Measurements from ENCODE around the gene PANK4.

Gene PANK4

GRCh38 chr1:2512862-2513421, 13.5 kb downstream of the PANK4 start:
- DNase-seq (ENCODE audit: low read depth in 2 of 2): no peak

GRCh38 chr1:2510366-2511155, 15.8 kb downstream of the PANK4 start:
- DNase-seq (ENCODE audit: low read depth in 2 of 2): no peak

DNA sequence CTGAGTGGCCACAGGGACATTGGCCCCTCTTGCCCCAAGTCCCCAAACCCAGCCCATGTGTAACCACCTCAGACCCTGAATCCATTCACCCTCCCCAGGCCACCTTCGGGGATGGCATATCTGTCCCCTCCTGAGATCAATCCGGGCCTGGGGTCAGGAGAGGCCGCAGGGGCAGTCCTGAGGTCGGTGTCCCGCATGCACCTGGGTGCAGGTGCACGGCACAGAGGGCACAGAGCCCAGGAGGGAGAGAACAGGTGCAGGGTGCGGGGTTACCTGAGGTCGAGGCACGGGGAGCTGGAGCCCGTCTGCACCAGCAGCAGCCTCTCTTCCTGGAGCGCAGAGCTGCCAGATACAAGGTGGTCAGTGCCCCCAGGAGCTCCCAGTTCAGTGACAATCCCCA, 16.8 kb downstream of the PANK4 start:
- no peak for DNase-seq (ENCODE audit: low read depth in 2 of 2)

GRCh38 chr1:2508751-2509150, 17.6 kb downstream of the PANK4 start:
- no peak for DNase-seq (ENCODE audit: low read depth in 2 of 2)

GRCh38 chr1:2508180-2508579, 18.2 kb downstream of the PANK4 start:
- DNase-seq (ENCODE audit: low read depth in 2 of 2): no peak

GRCh38 chr1:2507744-2508155, 18.6 kb downstream of the PANK4 start:
- DNase-seq (ENCODE audit: low read depth in 2 of 2): no peak

DNA sequence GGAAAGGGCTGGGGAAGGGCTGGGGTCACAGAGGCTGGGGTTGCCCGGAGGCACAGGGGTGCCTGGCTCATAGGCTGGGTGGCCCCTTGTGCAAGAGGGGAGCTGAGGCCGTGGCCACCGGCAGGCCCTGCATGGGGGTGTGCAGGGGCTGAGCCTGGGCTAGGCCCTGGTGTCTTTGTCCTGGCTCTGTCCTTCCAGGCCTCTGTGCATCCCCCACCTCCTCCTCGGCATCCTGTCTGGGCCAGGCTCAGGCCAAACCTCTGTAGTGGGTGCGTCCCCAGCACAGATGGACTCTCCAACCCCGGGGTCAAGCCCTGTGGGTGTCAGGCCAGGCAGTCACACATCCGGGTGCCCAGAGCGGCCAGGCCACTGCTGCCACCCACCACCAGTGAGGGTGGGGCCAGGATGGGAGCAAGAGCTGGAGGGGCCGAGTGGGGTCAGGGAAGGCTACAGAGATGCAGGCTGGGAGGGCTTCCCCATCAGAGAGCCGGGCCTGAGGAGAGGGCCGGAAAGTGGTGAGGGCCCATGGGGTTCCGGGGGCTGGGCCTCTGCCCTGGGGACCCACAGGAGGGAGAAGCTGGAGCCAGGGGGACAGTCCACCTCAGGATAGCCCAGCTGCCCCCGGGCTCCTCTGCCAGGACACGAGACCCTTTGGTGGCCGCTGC, 19.4 kb downstream of the PANK4 start:
- no peak for DNase-seq (ENCODE audit: low read depth in 2 of 2)

GRCh38 chr1:2506007-2506860, 20.2 kb downstream of the PANK4 start:
- no peak for DNase-seq (ENCODE audit: low read depth in 2 of 2)

GRCh38 chr1:2505461-2505994, 20.9 kb downstream of the PANK4 start:
- DNase-seq (ENCODE audit: low read depth in 2 of 2): no peak

- DNase-seq (ENCODE audit: low read depth in 2 of 2): no peak
Observed at GRCh38 chr1:2504949-2505272, 21.5 kb downstream of the PANK4 start.

DNA sequence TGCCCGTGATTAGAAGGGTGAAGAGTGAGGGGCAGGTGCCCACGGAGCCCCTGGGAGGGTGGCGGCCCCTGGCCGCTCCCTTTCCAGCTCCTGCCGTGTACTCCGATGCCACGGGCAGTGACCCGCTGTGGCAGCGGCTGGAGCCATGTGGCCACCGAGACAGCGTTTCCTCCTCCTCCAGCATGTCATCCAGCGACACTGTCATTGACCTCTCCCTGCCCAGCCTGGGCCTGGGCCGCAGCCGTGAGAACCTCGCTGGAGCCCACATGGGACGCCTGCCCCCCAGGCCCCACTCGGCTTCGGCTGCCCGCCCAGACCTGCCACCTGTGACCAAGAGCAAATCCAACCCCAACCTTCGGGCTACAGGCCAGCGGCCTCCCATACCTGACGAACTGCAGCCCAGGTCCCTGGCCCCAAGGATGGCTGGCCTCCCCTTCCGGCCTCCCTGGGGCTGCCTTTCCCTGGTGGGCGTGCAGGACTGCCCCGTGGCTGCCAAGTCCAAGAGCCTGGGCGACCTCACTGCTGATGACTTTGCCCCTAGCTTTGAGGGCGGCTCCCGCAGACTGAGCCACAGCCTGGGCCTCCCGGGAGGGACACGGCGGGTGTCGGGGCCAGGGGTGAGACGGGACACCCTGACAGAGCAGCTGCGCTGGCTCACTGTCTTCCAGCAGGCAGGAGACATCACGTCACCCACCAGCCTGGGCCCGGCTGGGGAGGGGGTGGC, 22.0 kb downstream of the PANK4 start:
- no peak for DNase-seq (ENCODE audit: low read depth in 2 of 2)

GRCh38 chr1:2503554-2504224, 22.7 kb downstream of the PANK4 start:
- no peak for DNase-seq (ENCODE audit: low read depth in 2 of 2)

GRCh38 chr1:2502661-2503553, 23.5 kb downstream of the PANK4 start:
- DNase-seq (ENCODE audit: low read depth in 2 of 2): no peak

GRCh38 chr1:2502210-2502609, 24.2 kb downstream of the PANK4 start:
- no peak for DNase-seq (ENCODE audit: low read depth in 2 of 2)

DNA sequence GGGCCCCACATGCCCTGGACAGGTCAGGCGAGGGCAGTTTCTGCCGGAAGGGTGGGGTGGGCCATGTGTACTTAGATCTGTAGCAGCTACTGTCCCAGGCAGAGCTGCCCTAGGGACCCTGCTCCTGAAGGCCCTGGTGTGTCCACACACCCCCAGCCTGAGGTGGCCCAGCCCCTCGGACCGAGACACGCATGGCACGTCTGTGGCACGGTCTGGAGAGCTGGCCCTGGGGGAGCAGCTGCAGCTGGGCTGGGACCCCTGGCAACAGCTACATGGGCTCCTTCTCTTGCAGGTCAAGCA, 24.6 kb downstream of the PANK4 start:
- no peak for DNase-seq (ENCODE audit: low read depth in 2 of 2)

DNA sequence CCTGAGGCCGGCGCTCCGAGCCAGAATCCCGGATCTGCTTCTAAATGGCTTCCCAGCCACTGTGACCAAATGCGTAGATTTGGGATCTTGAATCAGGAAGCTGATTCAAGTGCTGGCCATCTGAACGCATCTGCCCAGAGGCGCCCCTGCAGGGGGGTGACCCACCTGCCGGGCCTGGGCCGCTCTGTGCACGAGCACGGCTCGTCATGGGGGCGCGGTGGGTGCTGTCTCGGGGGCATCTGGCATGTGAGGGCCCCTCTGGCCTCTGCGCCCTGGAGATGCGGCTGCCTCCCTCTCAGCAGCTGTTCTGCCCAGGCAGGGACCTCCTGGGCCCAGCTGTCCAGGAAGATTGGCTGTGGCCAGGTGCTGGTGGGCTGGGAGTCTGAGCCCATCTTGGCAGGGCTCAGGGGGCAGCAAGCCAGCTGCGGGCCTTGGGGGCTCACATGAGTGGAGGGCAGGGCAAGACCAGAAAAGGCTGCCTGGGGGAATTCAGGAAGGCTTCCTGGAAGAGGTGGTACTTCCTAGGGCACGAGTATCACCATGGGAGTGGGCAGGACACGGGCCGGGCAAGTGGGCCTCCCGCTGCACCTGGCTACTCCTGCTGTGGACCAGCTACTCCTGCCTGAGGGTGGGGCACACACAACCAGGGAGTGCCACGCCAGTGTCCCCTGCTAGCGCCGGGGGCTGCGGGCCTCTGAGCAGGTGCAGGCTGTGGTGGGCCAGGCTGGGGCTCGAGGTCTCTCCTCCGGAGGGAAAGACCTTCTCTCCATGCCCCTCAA, 25.2 kb downstream of the PANK4 start:
- no peak for DNase-seq (ENCODE audit: low read depth in 2 of 2)

DNA sequence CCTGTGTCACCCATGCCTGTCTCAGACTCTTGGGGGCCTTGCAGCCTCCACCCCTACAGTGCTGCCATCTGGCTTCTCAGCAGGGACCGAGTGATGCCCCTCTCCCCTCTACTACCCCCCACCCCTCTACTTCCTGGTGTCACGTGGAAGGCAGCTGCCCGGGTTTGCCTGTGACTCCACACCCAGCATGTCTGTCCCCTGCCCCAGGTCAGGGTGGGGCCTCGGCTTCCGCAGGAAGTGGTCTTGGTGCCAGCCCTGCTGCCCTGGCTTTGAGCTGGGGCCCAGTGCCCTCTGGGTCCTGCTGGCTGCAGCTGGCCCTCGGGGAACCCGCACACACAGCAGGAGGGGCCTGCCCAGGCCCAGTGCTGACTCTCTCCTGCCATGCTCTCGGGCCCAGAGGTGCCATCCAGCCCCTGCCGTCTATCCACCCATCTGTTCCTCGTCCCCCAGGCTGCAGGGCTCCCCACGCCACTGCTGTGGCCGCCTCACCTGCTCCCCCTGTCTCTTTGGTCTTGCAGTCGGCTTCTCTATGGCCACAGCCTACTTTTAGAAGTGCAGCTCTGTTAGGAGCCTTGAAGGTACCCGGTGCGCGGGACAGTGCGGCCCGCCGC, 26.3 kb downstream of the PANK4 start:
- no peak for DNase-seq (ENCODE audit: low read depth in 2 of 2)

DNA sequence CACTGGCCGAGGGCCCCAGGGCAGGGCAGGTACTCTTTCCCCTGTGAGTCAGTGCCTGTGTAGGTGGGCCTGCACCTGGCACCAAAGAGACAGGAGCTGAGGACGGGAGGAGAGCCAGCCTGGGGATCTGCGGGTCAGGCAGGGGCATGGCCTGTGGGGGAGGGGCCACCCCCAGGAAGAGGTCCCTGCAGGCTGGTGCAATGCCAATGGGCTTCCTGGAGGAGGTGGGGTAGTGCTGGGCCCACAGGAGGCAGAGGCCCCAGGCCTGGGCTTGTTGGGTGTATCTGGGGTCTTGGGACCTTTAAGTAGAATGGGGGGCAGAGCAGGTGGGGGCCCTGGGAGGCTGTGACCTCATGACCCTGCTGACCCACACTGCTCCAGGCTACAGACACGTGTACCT, 27.1 kb downstream of the PANK4 start:
- DNase-seq (ENCODE audit: low read depth in 2 of 2): no peak

GRCh38 chr1:2498648-2499047, 27.7 kb downstream of the PANK4 start:
- DNase-seq (ENCODE audit: low read depth in 2 of 2): no peak

Measured in stimulated activated CD8-positive, alpha-beta memory T cell treated with anti-CD3 and anti-CD28 coated beads, Interleukin-2, amount 100 ng/mL, for 1 hour (primary cell).